ENCODE measurements around the gene DNAJB2. TPM values are rescaled to one million over a fixed set of nuclear protein-coding genes. Genes with fewer than 3 reads are reported as not detected.

Gene DNAJB2
- total RNA-seq, 4 donors from 2014 or later: 44.7 to 77.0 (median 51.1) TPM

GRCh38 chr2:219332542-219332941 lies 53.4 kb downstream of the DNAJB2 start, which contains the start of gene RESP18:
RESP18 (minus strand) TSS chr2:219332744.
- no peak for TF ChIP-seq CTCF (IDR thresholded peaks at IDR 0.05; ENCODE audit: low read depth)

- TF ChIP-seq CTCF (IDR thresholded peaks at IDR 0.05; ENCODE audit: low read depth): no peak
These were observed 54.9 kb downstream of the DNAJB2 start for GRCh38 chr2:219334076-219334475.

GRCh38 chr2:219335373-219335786 lies 56.2 kb downstream of the DNAJB2 start:
- no peak for TF ChIP-seq CTCF (IDR thresholded peaks at IDR 0.05; ENCODE audit: low read depth)

Small RNA genes lying within 50 kb of the gene (small RNA-seq; reads per million reads assigned to genes)
- not detected for gene MIR153-1

Other genes starting within 250 kb of the DNAJB2 start
- not detected for gene CFAP65, start 237.8 kb upstream of the DNAJB2 start, total RNA-seq
- gene IHH, start 218.4 kb upstream of the DNAJB2 start, total RNA-seq: under 1 TPM in 1 of 4 donors, not detected in 3; 0.33 TPM
- gene NHEJ1, start 118.6 kb upstream of the DNAJB2 start, total RNA-seq: 10 to 100 TPM; 14.3 to 27.7 (median 19.4) TPM
- under 1 TPM; 0.38 to 0.82 (median 0.67) TPM for gene SLC23A3, start 109.3 kb upstream of the DNAJB2 start, total RNA-seq
- 10 to 100 TPM; 35.9 to 55.5 (median 44.2) TPM for gene CNPPD1, start 102.4 kb upstream of the DNAJB2 start, total RNA-seq
- gene RETREG2, start 101.1 kb upstream of the DNAJB2 start, total RNA-seq: 10 to 100 TPM; 30.7 to 67.0 (median 62.9) TPM
- 10 to 100 TPM; 28.0 to 60.3 (median 43.7) TPM for gene ZFAND2B, start 72.6 kb upstream of the DNAJB2 start, total RNA-seq
- gene ABCB6, start 60.4 kb upstream of the DNAJB2 start, total RNA-seq: 10 to 100 TPM in 3 of 4 donors, 1 to 10 TPM in 1; 8.2 to 31.6 (median 24.7) TPM
- 10 to 100 TPM; 29.0 to 54.1 (median 30.3) TPM for gene ATG9A, start 49.7 kb upstream of the DNAJB2 start, total RNA-seq
- 10 to 100 TPM; 16.8 to 62.5 (median 52.7) TPM for gene ANKZF1, start 49.6 kb upstream of the DNAJB2 start, total RNA-seq
- gene GLB1L, start 33.9 kb upstream of the DNAJB2 start, total RNA-seq: 10 to 100 TPM in 3 of 4 donors, 1 to 10 TPM in 1; 2.9 to 12.2 (median 11.0) TPM
- gene STK16, start 33.9 kb upstream of the DNAJB2 start, total RNA-seq: 10 to 100 TPM; 13.7 to 22.2 (median 15.4) TPM
- gene TUBA4B, start 26.1 kb upstream of the DNAJB2 start, total RNA-seq: not detected
- gene TUBA4A, start 25.4 kb upstream of the DNAJB2 start, total RNA-seq: 10 to 100 TPM in 2 of 4 donors, 1 to 10 TPM in 2; 7.2 to 31.8 (median 9.2) TPM
- gene PTPRN, start 30.0 kb downstream of the DNAJB2 start, total RNA-seq: not detected
- not detected for gene RESP18, start 53.4 kb downstream of the DNAJB2 start, total RNA-seq
- 10 to 100 TPM; 45.0 to 98.5 (median 54.1) TPM for gene DNPEP, start 108.5 kb downstream of the DNAJB2 start, total RNA-seq
- gene DES, start 139.0 kb downstream of the DNAJB2 start, total RNA-seq: 10 to 100 TPM in 2 of 4 donors, 1 to 10 TPM in 2; 3.1 to 28.8 (median 13.3) TPM
- gene SPEG, start 155.5 kb downstream of the DNAJB2 start, total RNA-seq: 1 to 10 TPM in 3 of 4 donors, under 1 TPM in 1; 0.49 to 5.9 (median 2.9) TPM
- gene GMPPA, start 219.5 kb downstream of the DNAJB2 start, total RNA-seq: 10 to 100 TPM; 16.3 to 38.2 (median 18.2) TPM
- gene ASIC4, start 235.1 kb downstream of the DNAJB2 start, total RNA-seq: not detected

Data from subcutaneous adipose tissue (tissue), 4 donors.